Fibroblast of villous mesenchyme (primary cell): ENCODE results near the gene FGF19. TPM values are rescaled to one million over a fixed set of nuclear protein-coding genes. Genes with fewer than 3 reads are reported as not detected.
"Not testable (repeated sequence)": the region's sequence is repeated elsewhere in the genome, so short reads cannot be mapped to it uniquely, and the experiment has no call there.

Source experiments
- DNase-seq: peaks from one replicate; pipeline ENCODE4 v3.0.0-alpha.2; 2010; ENCODE audit warnings: low read depth
- H3K4me3 ChIP-seq: 2 replicates; pipeline ENCODE4 v1.5.1; 2011; ENCODE audit warnings: low read depth, mild to moderate bottlenecking, low read length
- CTCF ChIP-seq: IDR thresholded peaks from 2 replicates; pipeline ENCODE4 v1.5.1; 2012; ENCODE audit warnings: low read depth, mild to moderate bottlenecking, low read length; ENCODE audit not compliant: insufficient read depth
- total RNA-seq: library from RNA; depleted of rRNA; stranded (reverse); fragments of >200 nt; gene quantifications from 2 replicates; pipeline ENCODE4 v1.2.3, GENCODE V29; 2012

Gene FGF19
- total RNA-seq, 1 donor = not detected

DNA sequence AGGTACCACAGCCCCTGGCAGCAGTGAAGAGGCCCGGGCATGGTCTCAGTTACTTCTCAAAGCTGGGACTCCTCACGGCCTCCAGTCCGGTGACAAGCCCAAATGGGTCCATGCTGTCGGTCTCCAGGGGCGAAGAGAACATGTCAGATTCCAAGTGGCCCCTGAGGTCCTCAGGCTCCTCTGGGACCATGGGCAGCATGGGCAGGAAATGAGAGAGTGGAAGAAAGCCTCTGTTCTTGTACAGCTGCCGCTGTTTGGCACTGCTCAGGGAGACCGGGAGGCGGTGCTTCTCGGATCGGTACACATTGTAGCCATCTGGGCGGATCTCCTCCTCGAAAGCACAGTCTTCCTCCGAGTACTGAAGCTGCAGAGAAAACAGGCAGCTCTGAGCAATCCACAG is 4.6 kb downstream of the FGF19 start:
- no peak overlapping the region for H3K4me3 ChIP-seq
- DNase-seq = no peak
- TF ChIP-seq CTCF = no peak

GRCh38 chr11:69698362-69698761 is 5.5 kb downstream of the FGF19 start:
- no peak for TF ChIP-seq CTCF
- no peak overlapping the region for H3K4me3 ChIP-seq
- DNase-seq = no peak

- no peak for DNase-seq
- H3K4me3 ChIP-seq = no peak overlapping the region
- TF ChIP-seq CTCF = no peak
Observed at GRCh38 chr11:69697861-69698260, 6.0 kb downstream of the FGF19 start.

- H3K4me3 ChIP-seq = no peak overlapping the region
- no peak for DNase-seq
- TF ChIP-seq CTCF = no peak
Observed at GRCh38 chr11:69697469-69697843, 6.4 kb downstream of the FGF19 start.

DNA sequence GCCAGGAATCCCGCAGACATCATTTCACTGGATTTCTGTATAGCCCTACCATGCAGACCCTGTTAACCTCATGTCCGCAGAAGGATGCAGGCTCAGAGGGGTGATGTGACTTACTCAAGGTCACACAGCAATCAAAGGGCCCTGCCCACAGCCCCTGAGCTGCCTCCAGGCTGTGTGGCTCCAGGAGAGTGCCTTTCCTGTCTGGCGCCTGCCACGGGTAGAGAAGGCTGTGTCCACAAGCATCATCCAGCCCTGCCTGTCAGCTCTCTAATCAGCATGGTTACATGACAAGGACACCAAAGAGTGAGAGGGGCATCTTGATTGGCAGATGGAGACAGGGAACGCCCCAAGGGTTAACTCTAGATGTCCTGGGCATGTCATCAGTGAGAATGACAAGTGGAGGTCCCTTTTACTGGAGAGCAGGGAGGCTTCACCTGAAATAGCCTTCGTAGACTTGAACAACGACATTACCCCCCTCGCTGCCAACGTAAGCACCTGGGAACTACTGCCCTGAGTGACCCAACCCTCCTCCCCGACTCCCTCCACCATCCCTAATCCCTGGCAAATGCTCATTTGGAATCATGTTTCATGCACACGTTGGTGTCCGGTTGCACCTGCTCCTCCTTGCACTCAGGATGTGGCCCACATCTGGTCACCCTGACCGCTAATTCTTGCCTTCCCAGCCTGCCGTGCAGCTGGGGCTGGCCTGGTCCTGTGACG is 6.9 kb downstream of the FGF19 start:
- TF ChIP-seq CTCF = no peak
- no peak for DNase-seq

GRCh38 chr11:69695995-69696394 is 7.8 kb downstream of the FGF19 start:
- not testable (repeated sequence) for H3K4me3 ChIP-seq, DNase-seq

More for the DNA sequence above, 6.9 kb downstream of the FGF19 start:
- H3K4me3 ChIP-seq = no peak overlapping the region

DNA sequence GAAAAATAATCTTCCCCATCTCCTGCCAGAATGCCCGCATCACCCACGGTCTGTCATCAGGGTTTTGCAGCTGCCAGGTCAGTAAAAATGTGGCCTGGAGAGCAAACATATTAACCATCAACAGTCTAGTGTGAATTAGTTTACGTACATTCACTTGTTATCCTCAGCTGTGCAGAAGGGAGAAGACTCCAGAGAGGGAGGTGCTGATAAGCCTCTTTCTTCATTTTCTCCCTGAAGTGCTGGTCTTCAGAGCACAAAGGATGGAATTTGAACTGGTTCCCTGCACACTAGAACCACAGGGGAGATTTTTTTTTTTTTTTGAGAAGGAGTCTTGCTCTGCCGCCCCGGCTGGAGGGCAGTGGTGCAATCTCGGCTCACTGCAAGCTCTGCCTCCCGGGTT is 8.2 kb downstream of the FGF19 start:
- DNase-seq = no peak
- H3K4me3 ChIP-seq = no peak overlapping the region
- no peak for TF ChIP-seq CTCF
